Neural cell (in vitro differentiated cells): ENCODE results near the gene SLC9A3. TPM values are rescaled to one million over a fixed set of nuclear protein-coding genes. Genes with fewer than 3 reads are reported as not detected.

Experiments
- H2AFZ ChIP-seq: fragments of 200-600, 300-800 bp; sonication (generic), shearing (Covaris generic); 2 replicates; pipeline ENCODE4 v1.6.0; 2014; ENCODE audit warnings: low read depth, mild to moderate bottlenecking, antibody characterized with exemption, low read length, moderate library complexity
- H3F3A ChIP-seq: fragments of 200-600 bp; shearing (Covaris generic); 2 replicates; pipeline ENCODE4 v1.6.1; 2016; ENCODE audit warnings: mild to moderate bottlenecking, moderate library complexity, mixed read lengths, antibody characterized with exemption, low read length; ENCODE audit not compliant: insufficient read depth, poor library complexity, severe bottlenecking
- H3K27ac ChIP-seq: fragments of 200-600, 300-800 bp; sonication (generic), shearing (Covaris generic); 2 replicates; pipeline ENCODE4 v1.5.1; 2014; ENCODE audit warnings: mild to moderate bottlenecking, low read length, moderate library complexity
- H3K27me3 ChIP-seq: fragments of 300-800, 200-600 bp; sonication (generic), shearing (Covaris generic); 2 replicates; pipeline ENCODE4 v1.6.0; 2014; ENCODE audit warnings: mild to moderate bottlenecking, low read depth, low read length, moderate library complexity; ENCODE audit not compliant: insufficient read depth
- H3K36me3 ChIP-seq: fragments of 300-800, 200-600 bp; sonication (generic), shearing (Covaris generic); 2 replicates; pipeline ENCODE4 v1.5.1; 2014; ENCODE audit warnings: mild to moderate bottlenecking, antibody characterized with exemption, low read length, moderate library complexity; ENCODE audit not compliant: insufficient read depth
- H3K4me2 ChIP-seq: fragments of 300-800, 200-600 bp; sonication (generic), shearing (Covaris generic); 2 replicates; pipeline ENCODE4 v1.6.0; 2014; ENCODE audit warnings: mild to moderate bottlenecking, low read length
- H3K4me3 ChIP-seq: fragments of 300-800, 200-600 bp; sonication (generic), shearing (Covaris generic); 2 replicates; pipeline ENCODE4 v1.5.1; 2014; ENCODE audit warnings: mild to moderate bottlenecking, low read length, moderate library complexity
- H3K79me2 ChIP-seq: fragments of 200-600 bp; shearing (Covaris generic); replicated peaks from 2 replicates; pipeline ENCODE4 v1.6.0; 2014; ENCODE audit warnings: mild to moderate bottlenecking, low read length, moderate library complexity; ENCODE audit not compliant: insufficient read depth
- H3K9ac ChIP-seq: fragments of 300-800, 200-600 bp; sonication (generic), shearing (Covaris generic); 2 replicates; pipeline ENCODE4 v1.6.1; 2016; ENCODE audit warnings: mild to moderate bottlenecking, low read length, mixed read lengths
- H3K9me2 ChIP-seq: fragments of 200-600 bp; shearing (Covaris generic); 2 replicates; pipeline ENCODE4 v1.6.1; 2016; ENCODE audit warnings: mild to moderate bottlenecking, low read length, mixed read lengths; ENCODE audit not compliant: insufficient read depth
- H3K9me3 ChIP-seq: fragments of 200-600, 300-800 bp; sonication (generic), shearing (Covaris generic); 2 replicates; pipeline ENCODE4 v1.6.1; 2016; ENCODE audit warnings: mild to moderate bottlenecking, mixed run types, low read length, moderate library complexity, mixed read lengths
- H4K20me1 ChIP-seq: fragments of 200-600 bp; shearing (Covaris generic); 2 replicates; pipeline ENCODE4 v1.6.1; 2016; ENCODE audit warnings: mild to moderate bottlenecking, mixed run types; ENCODE audit not compliant: insufficient read depth
- EP300 ChIP-seq: fragments of 450-650 bp; conservative IDR thresholded peaks from 2 replicates; pipeline ENCODE4 v1.6.1; 2014; ENCODE audit warnings: antibody characterized with exemption, mild to moderate bottlenecking, moderate library complexity; ENCODE audit not compliant: poor library complexity, severe bottlenecking
- EZH2 ChIP-seq: fragments of 200-600, 300-800 bp; shearing (Covaris generic), sonication (generic); IDR thresholded peaks from 2 replicates; pipeline ENCODE4 v1.6.1; 2014; ENCODE audit warnings: antibody characterized with exemption, low read length, borderline replicate concordance, mild to moderate bottlenecking; ENCODE audit not compliant: insufficient read depth, poor library complexity, severe bottlenecking
- MXI1 ChIP-seq: fragments of 450-650 bp; conservative IDR thresholded peaks from 2 replicates; pipeline ENCODE4 v1.6.1; 2014; ENCODE audit warnings: antibody characterized with exemption, mild to moderate bottlenecking; ENCODE audit not compliant: poor library complexity, severe bottlenecking
- POLR2AphosphoS5 ChIP-seq: IDR thresholded peaks from 2 replicates; pipeline ENCODE4 v1.6.1; 2012
- RAD21 ChIP-seq: fragments of 450-650 bp; conservative IDR thresholded peaks from 2 replicates; pipeline ENCODE4 v1.6.1; 2014; ENCODE audit warnings: antibody characterized with exemption, mild to moderate bottlenecking, moderate library complexity
- REST ChIP-seq: IDR thresholded peaks from 2 replicates; pipeline ENCODE4 v1.6.1; 2012; ENCODE audit warnings: borderline replicate concordance
- SMC3 ChIP-seq: fragments of 450-650 bp; conservative IDR thresholded peaks from 2 replicates; pipeline ENCODE4 v1.6.1; 2014; ENCODE audit warnings: antibody characterized with exemption, mild to moderate bottlenecking, moderate library complexity; ENCODE audit not compliant: poor library complexity
- TAF1 ChIP-seq: IDR thresholded peaks from 2 replicates; pipeline ENCODE4 v1.6.1; 2012; ENCODE audit warnings: low read depth
- polyA plus RNA-seq: library from polyadenylated mRNA; depleted of rRNA; stranded (reverse); fragments of >200 nt; gene quantifications from 2 replicates; pipeline ENCODE4 v1.2.3, GENCODE V29; 2014
- TF ChIP-seq, protein P1 (sequence below): fragments of 450-650 bp; IDR thresholded peaks from 2 replicates; pipeline ENCODE4 v1.5.1; 2014; ENCODE audit warnings: antibody characterized with exemption, mild to moderate bottlenecking, moderate library complexity; ENCODE audit not compliant: poor library complexity, severe bottlenecking

SLC9A3 gene
- polyA plus RNA-seq, 1 donor from 2014 or later, result 4.0 TPM

GRCh38 chr5:571791-572190, 47.5 kb upstream of the SLC9A3 start:
- Histone ChIP-seq H2AFZ (no peak overlapping the region), H3K79me2 (no peaks in the 10 kb centered on the region), H3K27ac (no peak overlapping the region), H3K4me3 (no peak overlapping the region), H3K4me2 (no peak overlapping the region), H3K9me3 (peaks cover 6% of the 10 kb centered on the region), H3K9me2 (no peaks in the 10 kb centered on the region), H3K36me3 (no peaks in the 10 kb centered on the region), H3F3A (no peaks in the 10 kb centered on the region), H3K9ac (no peak overlapping the region), H4K20me1 (no peaks in the 10 kb centered on the region), H3K27me3 (no peaks in the 10 kb centered on the region)
- TF ChIP-seq REST (no peak), POLR2AphosphoS5 (no peak), EZH2 (no peak), RAD21 (no peak), TAF1 (no peak), EP300 (no peak), MXI1 (no peak), SMC3 (no peak)
- TF ChIP-seq, protein P1, sequence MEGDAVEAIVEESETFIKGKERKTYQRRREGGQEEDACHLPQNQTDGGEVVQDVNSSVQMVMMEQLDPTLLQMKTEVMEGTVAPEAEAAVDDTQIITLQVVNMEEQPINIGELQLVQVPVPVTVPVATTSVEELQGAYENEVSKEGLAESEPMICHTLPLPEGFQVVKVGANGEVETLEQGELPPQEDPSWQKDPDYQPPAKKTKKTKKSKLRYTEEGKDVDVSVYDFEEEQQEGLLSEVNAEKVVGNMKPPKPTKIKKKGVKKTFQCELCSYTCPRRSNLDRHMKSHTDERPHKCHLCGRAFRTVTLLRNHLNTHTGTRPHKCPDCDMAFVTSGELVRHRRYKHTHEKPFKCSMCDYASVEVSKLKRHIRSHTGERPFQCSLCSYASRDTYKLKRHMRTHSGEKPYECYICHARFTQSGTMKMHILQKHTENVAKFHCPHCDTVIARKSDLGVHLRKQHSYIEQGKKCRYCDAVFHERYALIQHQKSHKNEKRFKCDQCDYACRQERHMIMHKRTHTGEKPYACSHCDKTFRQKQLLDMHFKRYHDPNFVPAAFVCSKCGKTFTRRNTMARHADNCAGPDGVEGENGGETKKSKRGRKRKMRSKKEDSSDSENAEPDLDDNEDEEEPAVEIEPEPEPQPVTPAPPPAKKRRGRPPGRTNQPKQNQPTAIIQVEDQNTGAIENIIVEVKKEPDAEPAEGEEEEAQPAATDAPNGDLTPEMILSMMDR, result no peak

DNA sequence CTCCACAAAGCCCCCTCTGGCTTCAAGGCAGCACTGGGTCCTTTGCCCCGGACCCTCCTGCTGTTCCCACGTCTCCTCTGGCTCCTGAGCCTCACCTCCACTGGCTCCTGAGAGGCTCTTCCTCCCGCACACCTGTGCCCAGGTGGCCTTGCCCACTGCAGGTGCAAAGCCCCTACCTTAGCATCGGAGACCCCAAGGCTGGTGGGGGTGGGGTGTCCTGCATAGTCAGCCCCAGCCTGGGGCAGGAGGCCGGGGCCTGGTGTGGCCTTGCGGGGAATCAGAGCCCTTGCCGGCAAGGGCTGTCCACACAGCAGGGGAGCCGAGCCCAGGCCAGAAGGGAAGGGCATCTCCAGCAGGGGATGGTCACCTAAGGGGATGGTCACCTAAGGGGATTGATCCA, 46.6 kb upstream of the SLC9A3 start:
- TF ChIP-seq SMC3, result no peak
- TF ChIP-seq EP300, result no peak
- no peak for TF ChIP-seq RAD21
- TF ChIP-seq REST, result no peak
- TF ChIP-seq POLR2AphosphoS5, result no peak
- TF ChIP-seq, protein P1, result no peak
- TF ChIP-seq TAF1, result no peak
- no peak for TF ChIP-seq EZH2
- no peak for TF ChIP-seq MXI1
- no peak overlapping the region for H3K4me2 ChIP-seq
- no peaks in the 10 kb centered on the region for H3F3A ChIP-seq
- no peaks in the 10 kb centered on the region for H4K20me1 ChIP-seq
- peaks cover 6% of the 10 kb centered on the region for H3K9me3 ChIP-seq
- H3K79me2 ChIP-seq, result no peaks in the 10 kb centered on the region
- H3K9me2 ChIP-seq, result no peaks in the 10 kb centered on the region
- no peak overlapping the region for H2AFZ ChIP-seq
- H3K4me3 ChIP-seq, result no peak overlapping the region
- no peaks in the 10 kb centered on the region for H3K36me3 ChIP-seq
- no peaks in the 10 kb centered on the region for H3K27me3 ChIP-seq
- H3K27ac ChIP-seq, result no peak overlapping the region
- H3K9ac ChIP-seq, result no peak overlapping the region
